PC-3 (cell line): ENCODE measurements around the gene CDC42BPB.

Experiments used
- CTCF ChIP-seq: fragments of 300-600 bp; sonication (generic); conservative IDR thresholded peaks from 2 replicates; pipeline ENCODE4 v1.5.1; 2017; ENCODE audit warnings: antibody characterized with exemption, low read depth, mild to moderate bottlenecking, low read length
- EZH2phosphoT487 ChIP-seq: fragments of 300-600 bp; sonication (generic); IDR thresholded peaks from 2 replicates; pipeline ENCODE4 v1.6.1; 2018; ENCODE audit warnings: mild to moderate bottlenecking, antibody characterized with exemption, low read length, borderline replicate concordance

GRCh38 chr14:102883089-102883541 is 174.2 kb downstream of the CDC42BPB start:
- TF ChIP-seq CTCF = no peak
- TF ChIP-seq EZH2phosphoT487 = no peak
